ENCODE measurements around the gene EHD1. TPM values are rescaled to one million over a fixed set of nuclear protein-coding genes. Genes with fewer than 3 reads are reported as not detected.

EHD1 gene
- polyA plus RNA-seq, 3 donors, result 30.3 to 212 (median 48.4) TPM

DNA sequence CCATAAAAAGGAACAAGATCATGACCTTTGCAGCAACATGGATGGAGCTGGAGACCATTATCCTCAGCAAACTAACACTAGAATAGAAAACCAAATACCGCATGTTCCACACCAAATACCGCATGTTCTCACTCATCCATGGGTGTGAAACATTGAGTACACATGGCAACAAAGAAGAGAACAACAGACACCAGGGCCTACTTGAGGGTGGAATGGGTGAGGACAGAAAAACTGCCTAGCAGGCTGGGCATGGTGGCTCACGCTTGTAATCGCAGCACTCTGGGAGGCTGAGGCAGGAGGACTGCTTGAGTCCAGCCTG, 12.3 kb downstream of the EHD1 start:
- peak overlapping the region; percentile 79 to 93 (median 87) for H3K27ac Mint-ChIP-seq
- no peak overlapping the region for H3K4me2 ChIP-seq (replicated peaks; ENCODE audit: extremely low read depth, low read length, poor library complexity, severe bottlenecking)
- H3K4me1 Mint-ChIP-seq, result peaks cover 88% of the 10 kb centered on the region
- intact Hi-C loops (cut with micrococcal nuclease), result no loop called here
- peaks cover 81% of the 10 kb centered on the region for H3K79me2 ChIP-seq (ENCODE audit: insufficient read depth, low read length)
- H2AFZ ChIP-seq (ENCODE audit: insufficient read depth, low read depth, low read length, poor library complexity, severe bottlenecking), result no peak overlapping the region
- no peaks in the 10 kb centered on the region for H3K27me3 ChIP-seq (ENCODE audit: control insufficient read depth in 2 of 2, insufficient read depth in 2 of 2, low read length in 2 of 2)
- H3K9ac ChIP-seq (ENCODE audit: insufficient read depth, low read length, poor library complexity, severe bottlenecking), result no peak overlapping the region
- H3K36me3 ChIP-seq (replicated peaks in 1 of 2; ENCODE audit: control insufficient read depth in 1 of 2, insufficient read depth in 2 of 2, low read length in 2 of 2), result peaks cover 12 to 32% of the 10 kb centered on the region in 2 donors
- peaks cover 93% of the 10 kb centered on the region for H4K20me1 ChIP-seq (ENCODE audit: insufficient read depth, low read length)
- H3K27me3 Mint-ChIP-seq (ENCODE audit: low read depth in 3 of 3), result peaks cover 0 to 4% (median 2%) of the 10 kb centered on the region in 3 donors
- peaks cover 44 to 66% of the 10 kb centered on the region in 2 donors for H3K36me3 Mint-ChIP-seq
- H3K9me3 ChIP-seq (replicated peaks in 1 of 2; ENCODE audit: control insufficient read depth in 1 of 2, insufficient read depth in 1 of 2, low read length in 2 of 2), result no peaks in the 10 kb centered on the region
- TF ChIP-seq, protein P1, sequence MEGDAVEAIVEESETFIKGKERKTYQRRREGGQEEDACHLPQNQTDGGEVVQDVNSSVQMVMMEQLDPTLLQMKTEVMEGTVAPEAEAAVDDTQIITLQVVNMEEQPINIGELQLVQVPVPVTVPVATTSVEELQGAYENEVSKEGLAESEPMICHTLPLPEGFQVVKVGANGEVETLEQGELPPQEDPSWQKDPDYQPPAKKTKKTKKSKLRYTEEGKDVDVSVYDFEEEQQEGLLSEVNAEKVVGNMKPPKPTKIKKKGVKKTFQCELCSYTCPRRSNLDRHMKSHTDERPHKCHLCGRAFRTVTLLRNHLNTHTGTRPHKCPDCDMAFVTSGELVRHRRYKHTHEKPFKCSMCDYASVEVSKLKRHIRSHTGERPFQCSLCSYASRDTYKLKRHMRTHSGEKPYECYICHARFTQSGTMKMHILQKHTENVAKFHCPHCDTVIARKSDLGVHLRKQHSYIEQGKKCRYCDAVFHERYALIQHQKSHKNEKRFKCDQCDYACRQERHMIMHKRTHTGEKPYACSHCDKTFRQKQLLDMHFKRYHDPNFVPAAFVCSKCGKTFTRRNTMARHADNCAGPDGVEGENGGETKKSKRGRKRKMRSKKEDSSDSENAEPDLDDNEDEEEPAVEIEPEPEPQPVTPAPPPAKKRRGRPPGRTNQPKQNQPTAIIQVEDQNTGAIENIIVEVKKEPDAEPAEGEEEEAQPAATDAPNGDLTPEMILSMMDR (IDR thresholded peaks at IDR 0.05), result no peak
- WGBS (ENCODE audit: insufficient coverage), result no CpG with 5 or more reads among the region's 4 CpGs
- H3K4me1 ChIP-seq (ENCODE audit: control insufficient read depth in 1 of 2, insufficient read depth in 2 of 2, low read length in 2 of 2), result peaks cover 78 to 90% of the 10 kb centered on the region in 2 donors
- H3K4me3 Mint-ChIP-seq, result peak overlapping the region; percentile 27 to 61
- H3K9me3 Mint-ChIP-seq, result peaks cover 0 to 5% (median 0%) of the 10 kb centered on the region in 7 donors
- H3K27ac ChIP-seq (ENCODE audit: low read depth in 1 of 2, low read length in 2 of 2), result peak overlapping the region in 1 of 2 donors; percentile 74
- no peak for DNase-seq
- peak overlapping the region in 1 of 3 experiments; percentile 1 for H3K4me3 ChIP-seq (replicated peaks in 1 of 3; ENCODE audit: low read depth in 2 of 3, low read length in 3 of 3)

DNA sequence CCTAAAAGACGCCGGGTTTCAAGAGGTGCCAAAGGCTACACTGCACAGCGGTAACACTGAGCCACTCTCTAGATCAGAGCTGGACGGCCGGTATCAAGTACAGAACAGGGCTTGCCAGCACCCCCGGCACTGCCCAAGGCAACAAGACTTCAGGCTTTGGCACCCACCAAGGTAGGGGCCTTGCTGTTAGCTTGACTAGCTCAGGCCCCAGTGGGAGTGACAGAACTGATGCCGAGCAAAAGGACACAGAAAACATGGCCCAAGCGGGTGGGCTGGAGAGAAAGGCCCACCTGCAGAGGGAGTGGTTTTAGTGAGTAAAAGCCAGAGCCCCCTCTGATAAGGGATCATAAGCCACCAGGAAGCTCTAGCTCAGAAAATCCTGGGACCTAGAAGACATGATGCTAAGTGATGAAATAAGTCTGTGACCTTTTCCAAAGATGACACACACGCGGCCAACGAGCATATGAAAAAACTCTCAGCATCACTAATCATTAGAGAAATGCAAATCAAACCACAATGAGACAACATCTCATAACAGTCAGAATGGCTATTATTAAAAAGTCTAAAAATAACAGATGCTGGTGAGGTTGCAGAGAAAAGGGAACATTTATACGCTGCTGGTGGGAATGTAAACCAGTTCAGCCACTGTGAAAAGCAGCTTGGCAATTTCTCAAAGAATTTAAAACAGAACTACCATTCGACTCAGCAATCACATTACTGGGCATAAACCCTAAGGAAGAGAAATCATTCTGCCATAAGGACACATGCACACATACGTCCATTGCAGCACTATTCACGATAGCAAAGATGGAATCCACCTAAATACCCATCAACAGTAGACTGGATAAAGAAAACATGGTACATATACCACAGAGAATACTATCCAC, 12.9 kb downstream of the EHD1 start:
- TF ChIP-seq, protein P1 (IDR thresholded peaks at IDR 0.05), result no peak
- intact Hi-C loops (cut with micrococcal nuclease), result no loop called here

More for the DNA sequence above, 12.9 kb downstream of the EHD1 start:
- peaks cover 41 to 61% of the 10 kb centered on the region in 2 donors for H3K36me3 Mint-ChIP-seq
- H3K27ac ChIP-seq (ENCODE audit: low read depth in 1 of 2, low read length in 2 of 2), result peak overlapping the region in 1 of 2 donors; percentile 74
- no peak overlapping the region for H2AFZ ChIP-seq (ENCODE audit: insufficient read depth, low read depth, low read length, poor library complexity, severe bottlenecking)
- peak overlapping the region; percentile 48 to 61 for H3K4me3 Mint-ChIP-seq
- no peaks in the 10 kb centered on the region for H3K9me3 ChIP-seq (replicated peaks in 1 of 2; ENCODE audit: control insufficient read depth in 1 of 2, insufficient read depth in 1 of 2, low read length in 2 of 2)
- H3K9me3 Mint-ChIP-seq, result peaks cover 0 to 5% (median 0%) of the 10 kb centered on the region in 7 donors
- H3K4me1 Mint-ChIP-seq, result peaks cover 88% of the 10 kb centered on the region
- no peak overlapping the region for H3K9ac ChIP-seq (ENCODE audit: insufficient read depth, low read length, poor library complexity, severe bottlenecking)
- peaks cover 78 to 90% of the 10 kb centered on the region in 2 donors for H3K4me1 ChIP-seq (ENCODE audit: control insufficient read depth in 1 of 2, insufficient read depth in 2 of 2, low read length in 2 of 2)
- peaks cover 85% of the 10 kb centered on the region for H3K79me2 ChIP-seq (ENCODE audit: insufficient read depth, low read length)
- peaks cover 0 to 4% (median 2%) of the 10 kb centered on the region in 3 donors for H3K27me3 Mint-ChIP-seq (ENCODE audit: low read depth in 3 of 3)
- no peaks in the 10 kb centered on the region for H3K27me3 ChIP-seq (ENCODE audit: control insufficient read depth in 2 of 2, insufficient read depth in 2 of 2, low read length in 2 of 2)
- peak overlapping the region; percentile 17 for H3K4me2 ChIP-seq (replicated peaks; ENCODE audit: extremely low read depth, low read length, poor library complexity, severe bottlenecking)
- WGBS (ENCODE audit: insufficient coverage), result 82% methylated on average over 9 of the region's 15 CpGs
- DNase-seq, result peak; percentile 77 to 88 (median 88)
- H3K27ac Mint-ChIP-seq, result peak overlapping the region; percentile 79 to 93 (median 87)
- H4K20me1 ChIP-seq (ENCODE audit: insufficient read depth, low read length), result peaks cover 89% of the 10 kb centered on the region
- H3K4me3 ChIP-seq (replicated peaks in 1 of 3; ENCODE audit: low read depth in 2 of 3, low read length in 3 of 3), result peak overlapping the region in 1 of 3 experiments; percentile 25
- H3K36me3 ChIP-seq (replicated peaks in 1 of 2; ENCODE audit: control insufficient read depth in 1 of 2, insufficient read depth in 2 of 2, low read length in 2 of 2), result peaks cover 12 to 29% of the 10 kb centered on the region in 2 donors

Data from CD14-positive monocyte (primary cell).